Activated gamma-delta T cell treated with Interleukin-2 at 50 U/mL for 16 hours (primary cell): ENCODE data around the gene ABCG1.

ENCODE experiments used
- DNase-seq: peaks from one replicate; pipeline ENCODE4 v3.0.0-alpha.2; 2020

The ABCG1 gene

GRCh38 chr21:42310411-42311001, 91.6 kb downstream of the ABCG1 start:
- DNase-seq: no peak

GRCh38 chr21:42311160-42311559, 92.2 kb downstream of the ABCG1 start:
- DNase-seq: no peak

- DNase-seq: no peak
Observed at GRCh38 chr21:42311816-42312625, 93.1 kb downstream of the ABCG1 start.

- no peak for DNase-seq
Observed at GRCh38 chr21:42312626-42313104, 93.7 kb downstream of the ABCG1 start.

- no peak for DNase-seq
Observed at GRCh38 chr21:42313501-42313969, 94.6 kb downstream of the ABCG1 start.

- DNase-seq: no peak
Observed at GRCh38 chr21:42314616-42315295, 95.8 kb downstream of the ABCG1 start.

GRCh38 chr21:42315296-42315891, 96.5 kb downstream of the ABCG1 start, which contains the start of gene TFF3:
TSS of gene TFF3 (minus strand) at chr21:42315409. CDS start at chr21:42315374, 35 bp downstream.
- DNase-seq: no peak

- DNase-seq: no peak
Observed at GRCh38 chr21:42316891-42317290, 98.0 kb downstream of the ABCG1 start.

GRCh38 chr21:42317341-42317741, 98.4 kb downstream of the ABCG1 start:
- DNase-seq: no peak

GRCh38 chr21:42317826-42318746, 99.1 kb downstream of the ABCG1 start:
- no peak for DNase-seq

- no peak for DNase-seq
Observed at GRCh38 chr21:42319376-42319775, 100.4 kb downstream of the ABCG1 start.

GRCh38 chr21:42319851-42320572, 101.1 kb downstream of the ABCG1 start:
- no peak for DNase-seq

GRCh38 chr21:42320791-42321190, 101.9 kb downstream of the ABCG1 start:
- DNase-seq: no peak

GRCh38 chr21:42321231-42321630, 102.3 kb downstream of the ABCG1 start:
- DNase-seq: no peak

GRCh38 chr21:42321845-42322244, 102.9 kb downstream of the ABCG1 start:
- no peak for DNase-seq

- DNase-seq: no peak
Observed at GRCh38 chr21:42324896-42325295, 106.0 kb downstream of the ABCG1 start.

- DNase-seq: no peak
Observed at GRCh38 chr21:42330380-42331371, 111.7 kb downstream of the ABCG1 start.

- DNase-seq: no peak
Observed at GRCh38 chr21:42331660-42332059, 112.7 kb downstream of the ABCG1 start.

GRCh38 chr21:42332557-42333317, 113.8 kb downstream of the ABCG1 start:
- no peak for DNase-seq
